ENCODE measurements around the gene USP11. TPM values are rescaled to one million over a fixed set of nuclear protein-coding genes. Genes with fewer than 3 reads are reported as not detected.

Gene USP11
- total and polyA plus RNA-seq, 2 of the 8 experiments (the other 6 are each of a cell fraction or from before 2014, with no cell fraction given), result 40.9 to 84.0 TPM

DNA sequence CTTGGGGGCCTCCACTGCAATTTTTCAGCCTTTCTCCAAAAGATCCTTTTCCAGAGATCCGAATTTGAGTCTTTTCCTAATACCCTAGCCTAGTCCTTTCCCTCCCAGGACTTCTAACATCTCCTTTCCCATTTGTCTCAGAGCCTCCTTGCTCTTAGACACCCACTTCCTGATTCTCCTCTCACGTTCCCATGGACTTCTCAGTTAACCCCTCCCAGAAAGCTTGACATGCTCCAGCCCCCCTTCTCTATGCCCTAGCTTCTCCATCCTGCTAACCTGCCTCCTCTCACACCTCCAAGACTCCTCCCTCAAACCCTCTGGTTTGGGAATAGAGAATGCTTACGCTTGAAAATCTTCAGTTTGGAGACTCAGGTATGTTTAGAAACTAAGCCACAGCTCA is 36.7 kb upstream of the USP11 start (continued):
- TF ChIP-seq KDM4A (IDR thresholded peaks at IDR 0.05; ENCODE audit: low read depth, low read length, severe bottlenecking), result no peak

Measured in H1 (cell line).